Stimulated activated CD4-positive, alpha-beta T cell treated with anti-CD3 and anti-CD28 coated beads, Interleukin-15, amount 100 ng/mL, for 1 hour (primary cell): ENCODE results near the gene PIP5KL1.

ENCODE experiments used
- DNase-seq, 2 donors: peaks; one replicate each; pipeline ENCODE4 v3.0.0-alpha.2; 2020; ENCODE audit warnings: low read depth in 1 of 2, low spot score in 1 of 2

Gene PIP5KL1

DNA sequence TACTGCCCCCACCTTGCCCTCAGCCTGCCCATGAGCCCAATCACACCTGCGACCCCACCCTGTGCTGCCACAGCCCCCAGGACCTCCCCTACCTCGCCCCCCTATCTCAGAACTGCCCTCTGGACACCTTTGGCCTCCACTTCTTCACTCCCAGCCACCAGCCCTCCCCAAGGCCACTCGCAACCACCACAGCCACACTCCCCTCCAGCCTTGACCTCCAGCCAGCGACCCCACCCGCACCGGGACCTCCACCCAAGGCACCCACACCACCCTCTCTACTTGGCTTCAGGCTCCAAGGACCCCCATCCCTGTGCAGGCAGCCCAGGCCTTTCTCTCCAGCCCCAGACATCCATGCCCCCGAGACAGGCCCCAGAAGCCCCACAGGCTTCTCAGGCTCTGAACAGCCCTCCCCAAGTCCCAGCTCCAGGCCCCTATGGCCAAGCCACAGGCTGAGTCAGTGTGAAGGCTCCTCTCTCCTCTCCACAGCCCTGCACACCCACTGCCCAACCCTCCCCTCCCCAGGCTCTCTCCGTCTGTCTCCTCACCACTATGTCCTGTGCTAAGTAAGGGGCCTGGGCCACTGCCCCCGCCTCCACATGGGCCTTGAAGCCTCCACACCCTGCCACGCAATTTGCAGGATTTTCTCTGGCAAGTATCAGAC lies 55.1 kb downstream of the PIP5KL1 start:
- no peak for DNase-seq

DNA sequence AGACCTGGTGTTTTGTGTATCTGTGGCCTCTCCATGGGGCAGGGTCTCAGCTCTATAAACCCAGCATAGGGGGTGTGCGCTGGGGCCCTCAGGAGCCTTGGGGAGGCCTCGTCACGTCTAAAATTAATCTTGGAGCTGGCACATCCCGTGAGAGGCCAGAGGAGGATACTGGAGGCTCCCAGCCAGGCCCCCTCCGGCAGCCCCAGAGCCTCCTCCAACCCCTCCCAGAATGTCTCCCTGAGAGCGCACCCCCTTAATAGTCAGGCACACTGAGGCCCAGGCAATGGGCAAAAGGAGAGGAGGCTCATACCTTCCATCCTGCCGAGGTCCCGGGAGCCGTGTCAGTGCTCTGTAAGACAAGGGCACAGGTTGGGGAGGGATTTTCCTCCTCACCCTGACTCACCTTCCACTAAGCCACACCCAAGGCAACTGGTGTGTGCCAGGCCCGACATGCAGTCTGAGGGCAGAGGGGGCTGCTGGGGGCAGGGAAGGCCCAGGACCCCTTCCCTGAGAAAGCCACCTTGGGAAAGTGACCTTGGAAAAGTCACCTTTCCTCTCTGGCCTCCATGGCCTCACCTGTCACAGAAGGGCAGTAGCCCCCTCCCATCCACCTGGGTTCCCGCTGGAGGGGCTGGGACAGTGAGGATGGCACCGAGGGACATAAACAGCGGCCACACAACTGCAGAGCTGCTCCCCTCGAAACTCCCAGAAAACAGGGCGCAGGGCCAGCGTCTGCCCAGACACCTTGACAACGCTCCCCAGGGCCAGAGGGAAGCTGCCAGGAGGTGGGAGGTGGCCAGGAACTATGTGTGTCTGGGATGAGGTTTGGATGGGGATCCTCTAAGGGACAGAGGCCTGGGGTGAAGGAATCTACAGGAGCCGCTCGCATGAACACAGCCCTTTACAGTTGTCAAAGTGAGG lies 56.0 kb downstream of the PIP5KL1 start:
- DNase-seq = no peak

DNA sequence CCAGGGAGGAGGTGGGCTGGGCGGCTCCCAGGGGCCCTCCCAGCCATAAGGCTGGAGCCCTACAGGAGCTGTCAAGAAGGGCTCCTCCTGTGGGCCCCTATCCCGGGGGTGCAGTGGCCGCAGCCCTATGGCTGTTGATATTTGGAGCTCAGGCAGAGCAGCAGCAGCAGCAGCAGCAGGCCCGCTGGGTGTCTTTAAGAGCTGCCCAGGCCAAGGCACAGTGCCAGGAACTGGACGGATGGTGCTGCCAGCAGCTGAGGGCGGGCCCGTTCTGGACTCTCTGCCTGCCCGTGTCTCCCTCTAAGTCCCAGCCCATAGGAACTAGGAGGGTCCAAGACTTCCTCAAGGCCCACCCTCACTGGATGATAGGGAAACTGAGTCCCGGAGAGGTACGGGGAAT lies 56.7 kb downstream of the PIP5KL1 start:
- no peak for DNase-seq

DNA sequence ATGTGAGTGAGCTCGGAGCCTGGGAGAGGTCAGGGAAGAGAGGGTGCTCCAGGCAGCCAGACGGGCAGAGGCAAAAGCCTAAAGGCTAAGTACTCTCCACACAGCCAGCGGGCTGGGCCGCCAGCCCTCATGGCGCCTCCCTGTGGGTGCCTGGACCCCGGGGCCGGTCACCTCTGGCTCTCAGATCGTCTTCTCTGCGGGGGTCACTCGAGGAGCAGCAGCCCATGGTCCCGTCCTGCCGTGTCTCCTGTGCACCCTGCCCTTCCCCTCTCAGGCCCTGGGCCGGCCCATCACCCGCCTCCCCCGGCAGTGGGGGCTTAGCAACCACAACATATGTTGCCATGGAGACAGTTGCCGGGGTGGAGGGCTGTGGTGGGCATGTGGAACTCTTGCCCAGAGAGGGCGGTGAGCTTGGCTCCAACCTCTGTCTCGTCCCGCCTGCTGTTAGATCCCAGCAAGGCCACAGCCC lies 57.3 kb downstream of the PIP5KL1 start:
- DNase-seq = no peak

DNA sequence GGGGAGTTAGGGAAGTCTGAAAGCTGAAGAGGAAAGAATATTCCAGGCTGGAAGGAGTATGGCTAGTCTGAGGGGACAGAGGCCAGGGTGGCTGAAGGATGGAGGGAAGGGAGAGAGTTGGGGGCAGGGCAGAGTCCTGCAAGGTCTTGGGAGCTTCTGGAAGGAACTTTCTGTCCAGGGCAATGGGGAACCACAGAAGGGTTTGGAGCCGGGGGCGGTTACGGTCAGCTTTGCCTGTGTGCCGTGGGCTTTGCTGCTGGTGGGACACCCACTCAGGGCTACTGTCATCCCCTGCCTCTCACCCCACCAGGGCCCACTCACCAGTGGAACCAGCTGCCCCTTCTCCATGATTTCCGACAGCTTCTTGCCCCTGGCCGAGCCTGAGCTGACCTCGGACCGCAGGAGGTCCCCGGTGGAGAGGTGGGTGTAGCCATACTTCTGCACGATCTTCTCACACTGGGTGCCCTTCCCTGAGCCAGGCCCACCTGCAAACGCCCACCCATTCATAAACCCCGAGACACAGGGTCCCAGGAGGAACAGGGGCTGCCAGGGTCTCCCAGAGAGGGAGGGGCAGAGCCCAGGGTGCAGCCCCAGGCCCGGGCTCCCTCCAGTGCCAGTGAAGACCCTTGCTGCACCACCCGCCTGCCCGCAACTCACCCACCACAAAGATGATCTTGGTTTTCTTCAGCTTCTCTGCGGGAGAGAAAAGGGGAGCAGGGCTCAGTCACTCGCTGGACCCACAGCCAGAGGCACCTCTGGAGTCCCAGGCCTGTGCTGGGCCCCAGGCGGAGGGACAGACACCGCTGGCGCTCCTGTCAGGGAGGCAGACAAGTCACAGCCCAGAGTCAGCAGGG lies 58.0 kb downstream of the PIP5KL1 start:
- no peak for DNase-seq

DNA sequence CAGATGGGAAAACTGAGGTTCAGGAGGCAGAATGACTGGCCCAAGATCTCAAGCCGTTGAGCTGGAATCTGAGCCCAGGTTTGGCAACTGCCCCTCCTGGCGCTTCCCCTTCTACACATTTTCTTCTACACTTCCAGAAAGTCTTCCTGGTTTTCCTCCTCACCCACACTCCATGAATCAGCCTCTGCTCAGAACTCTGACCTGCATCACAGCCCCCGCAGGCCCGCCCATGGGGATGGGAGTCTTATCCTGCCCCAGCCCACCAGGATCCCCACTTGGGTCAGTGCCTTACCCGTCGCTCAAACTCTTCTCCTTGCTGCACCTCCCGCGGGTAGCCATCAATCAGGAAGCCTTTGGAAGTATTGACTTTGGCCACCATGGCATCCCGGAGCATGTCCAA lies 59.0 kb downstream of the PIP5KL1 start:
- DNase-seq = no peak

DNA sequence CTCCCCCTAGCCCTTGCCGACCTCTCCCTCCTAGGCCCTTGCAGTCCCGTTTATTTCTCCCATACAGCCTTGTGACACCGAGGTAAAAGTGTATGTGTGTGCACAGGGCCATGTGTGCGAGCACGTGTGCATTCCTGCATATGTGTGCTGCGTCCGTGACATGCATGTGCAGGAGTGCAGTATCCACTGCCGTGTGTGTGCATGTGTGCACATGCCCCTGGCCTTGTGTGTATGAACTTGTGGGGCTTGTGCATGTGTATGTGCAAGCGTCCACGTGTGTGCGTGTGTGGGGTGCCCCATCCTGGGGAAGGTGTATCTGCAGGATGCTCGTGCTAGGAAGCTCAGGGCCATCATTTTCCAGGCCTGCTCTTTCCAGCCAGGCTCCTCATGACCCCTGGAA lies 59.7 kb downstream of the PIP5KL1 start:
- no peak for DNase-seq
